GM23248 (cell line): ENCODE results near the gene C12orf54. TPM values are rescaled to one million over a fixed set of nuclear protein-coding genes. Genes with fewer than 3 reads are reported as not detected.
"Not testable (repeated sequence)": the region's sequence is repeated elsewhere in the genome, so short reads cannot be mapped to it uniquely, and the experiment has no call there.

Experiments used
- DNase-seq: peaks from one replicate; pipeline ENCODE4 v3.0.0-alpha.2; 2015
- H2AFZ ChIP-seq: fragments of 200-600 bp; sonication (generic); 2 replicates; pipeline ENCODE4 v1.6.1; 2016; ENCODE audit warnings: antibody characterized with exemption
- H3F3A ChIP-seq: fragments of 200-600 bp; sonication (generic); 2 replicates; pipeline ENCODE4 v1.6.1; 2016; ENCODE audit warnings: mild to moderate bottlenecking, antibody characterized with exemption, mixed run types; ENCODE audit not compliant: insufficient read depth
- H3K27ac ChIP-seq: fragments of 200-600 bp; sonication (generic); 2 replicates; pipeline ENCODE4 v1.5.1; 2016; ENCODE audit warnings: mild to moderate bottlenecking
- H3K27me3 ChIP-seq: fragments of 200-600 bp; sonication (generic); replicated peaks from 2 replicates; pipeline ENCODE4 v1.6.1; 2016; ENCODE audit warnings: mild to moderate bottlenecking; ENCODE audit not compliant: insufficient read depth
- H3K36me3 ChIP-seq: fragments of 200-600 bp; sonication (generic); 2 replicates; pipeline ENCODE4 v1.6.1; 2016; ENCODE audit warnings: low read depth, mild to moderate bottlenecking
- H3K4me1 ChIP-seq: fragments of 200-600 bp; sonication (generic); 2 replicates; pipeline ENCODE4 v1.6.1; 2016; ENCODE audit warnings: mild to moderate bottlenecking; ENCODE audit not compliant: insufficient read depth
- H3K4me2 ChIP-seq: fragments of 200-600 bp; sonication (generic); one replicate; pipeline ENCODE4 v1.6.1; 2016; ENCODE audit warnings: mild to moderate bottlenecking; ENCODE audit not compliant: unreplicated experiment
- H3K4me3 ChIP-seq: fragments of 200-600 bp; sonication (generic); 2 replicates; pipeline ENCODE4 v1.5.1; 2016; ENCODE audit warnings: mild to moderate bottlenecking
- H3K79me2 ChIP-seq: fragments of 200-600 bp; sonication (generic); 2 replicates; pipeline ENCODE4 v1.6.1; 2016; ENCODE audit warnings: mild to moderate bottlenecking; ENCODE audit not compliant: insufficient read depth
- H3K9ac ChIP-seq: fragments of 200-600 bp; sonication (generic); 2 replicates; pipeline ENCODE4 v1.6.1; 2016; ENCODE audit warnings: mild to moderate bottlenecking
- H3K9me2 ChIP-seq: fragments of 200-600 bp; sonication (generic); 2 replicates; pipeline ENCODE4 v1.6.1; 2016; ENCODE audit warnings: mixed run types, mild to moderate bottlenecking, moderate library complexity; ENCODE audit not compliant: insufficient read depth
- H3K9me3 ChIP-seq: fragments of 200-600 bp; sonication (generic); one replicate; pipeline ENCODE4 v1.6.1; 2017; ENCODE audit warnings: low read depth
- H4K20me1 ChIP-seq: fragments of 200-600 bp; sonication (generic); 2 replicates; pipeline ENCODE4 v1.6.0; 2016; ENCODE audit not compliant: insufficient read depth
- EZH2 ChIP-seq: fragments of 200-600 bp; sonication (generic); IDR thresholded peaks from 2 replicates; pipeline ENCODE4 v1.6.1; 2018; ENCODE audit warnings: antibody characterized with exemption, mild to moderate bottlenecking; ENCODE audit not compliant: insufficient read depth, poor library complexity, severe bottlenecking
- EZH2phosphoT487 ChIP-seq: fragments of 200-600 bp; sonication (generic); IDR thresholded peaks from 2 replicates; pipeline ENCODE4 v1.6.1; 2018; ENCODE audit warnings: antibody characterized with exemption, moderate library complexity, mild to moderate bottlenecking, low read depth; ENCODE audit not compliant: insufficient read depth
- WGBS, 2 experiments: methylation state at CpG; one replicate each; pipeline ENCODE4 v1.1.6; 2015 to 2017; ENCODE audit warnings: low lambda C conversion rate in 2 of 2, low coverage in 1 of 2; ENCODE audit errors: missing lambda C conversion rate in 2 of 2; 5-methylcytosine and 5-hydroxymethylcytosine counted together
- in situ Hi-C: fragments of 300-500 bp; cut with MboI; formaldehyde crosslinking; loops from 2 replicates; pipeline ENCODE4 v1.15.0; 2020
- polyA plus RNA-seq: library from polyadenylated mRNA; unstranded; fragments of >200 nt; fragmentation: Nextera tagmentation; extraction: Ambion mirVana; gene quantifications from 2 replicates; pipeline ENCODE4 v1.2.1, GENCODE V29; 2016
- total RNA-seq: library from RNA; depleted of rRNA; stranded (reverse); fragments of >200 nt; shearing (Covaris generic); gene quantifications from 2 replicates; pipeline ENCODE4 v1.2.3, GENCODE V29; 2014

C12orf54 gene
- total and polyA plus RNA-seq, 2 experiments from 2014 or later, result not detected

- Histone ChIP-seq H3K27me3 (no peaks in the 10 kb centered on the region), H4K20me1 (no peaks in the 10 kb centered on the region), H3K9me2 (no peaks in the 10 kb centered on the region), H2AFZ (no peak overlapping the region), H3K36me3 (no peaks in the 10 kb centered on the region), H3K9me3 (no peaks in the 10 kb centered on the region), H3K4me2 (no peak overlapping the region), H3K4me1 (no peaks in the 10 kb centered on the region), H3K9ac (no peak overlapping the region), H3K4me3 (no peak overlapping the region), H3F3A (no peaks in the 10 kb centered on the region), H3K27ac (no peak overlapping the region), H3K79me2 (no peaks in the 10 kb centered on the region)
- no peak for TF ChIP-seq EZH2phosphoT487
- TF ChIP-seq EZH2, result no peak
- 10 to 19% methylated on average over 2 of the region's 2 CpGs for WGBS, 2 experiments
- no peak for DNase-seq
- in situ Hi-C loops, result no loop called here
These were observed 26.7 kb downstream of the C12orf54 start for GRCh38 chr12:48508987-48509386.

DNA sequence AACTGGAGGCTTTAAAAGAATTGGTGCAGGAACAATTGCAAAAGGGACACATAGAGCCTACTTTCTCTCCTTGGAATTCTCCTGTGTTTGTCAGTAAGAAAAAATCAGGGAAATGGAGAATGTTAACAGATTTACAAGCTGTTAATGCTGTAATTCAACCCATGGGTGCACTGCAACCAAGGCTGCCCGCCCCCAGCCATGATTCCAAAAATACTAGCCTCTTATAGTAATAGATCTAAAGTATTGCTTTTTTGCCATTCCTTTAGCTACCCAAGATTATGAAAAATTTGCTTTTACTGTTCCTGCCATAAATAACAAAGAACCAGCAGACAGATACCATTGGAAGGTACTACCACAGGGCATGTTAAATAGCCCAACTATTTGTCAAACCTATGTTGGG, 27.8 kb downstream of the C12orf54 start:
- no peak overlapping the region for H3K9ac ChIP-seq
- no peaks in the 10 kb centered on the region for H4K20me1 ChIP-seq
- H3K79me2 ChIP-seq, result no peaks in the 10 kb centered on the region
- no peaks in the 10 kb centered on the region for H3K27me3 ChIP-seq
- no peaks in the 10 kb centered on the region for H3K9me3 ChIP-seq
- no peak for DNase-seq
- no peaks in the 10 kb centered on the region for H3K9me2 ChIP-seq
- TF ChIP-seq EZH2phosphoT487 (no peak), EZH2 (no peak)
- in situ Hi-C loops, result no loop called here
- H3F3A ChIP-seq, result no peaks in the 10 kb centered on the region
- H3K27ac ChIP-seq, result no peak overlapping the region
- no peak overlapping the region for H3K4me3 ChIP-seq
- 0 to 4% methylated on average over 1 of the region's 1 CpG for WGBS, 2 experiments
- H3K4me2 ChIP-seq, result no peak overlapping the region
- no peaks in the 10 kb centered on the region for H3K36me3 ChIP-seq
- H3K4me1 ChIP-seq, result no peaks in the 10 kb centered on the region
- no peak overlapping the region for H2AFZ ChIP-seq

DNA sequence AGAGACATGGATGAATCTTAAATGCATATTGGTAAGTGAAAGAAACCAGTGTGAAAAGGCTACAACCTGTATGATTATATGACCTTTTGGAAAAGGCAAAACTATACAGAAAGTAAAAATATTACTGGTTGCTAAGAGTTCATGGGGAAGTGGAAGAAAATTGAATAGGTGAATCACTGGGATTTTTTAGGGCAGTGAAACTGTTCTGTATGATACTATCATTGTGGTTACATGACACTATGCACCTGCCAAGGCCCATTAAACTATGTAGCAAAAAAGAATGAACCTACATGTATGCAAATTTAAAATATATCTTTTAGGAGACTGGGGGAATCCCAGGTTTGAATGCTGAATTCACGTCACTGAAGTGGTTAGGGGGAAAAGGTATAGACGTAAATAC, 30.6 kb downstream of the C12orf54 start:
- DNase-seq, result no peak
- in situ Hi-C loops, result no loop called here
- Histone ChIP-seq H3F3A (no peaks in the 10 kb centered on the region), H3K4me2 (no peak overlapping the region), H3K9me2 (no peaks in the 10 kb centered on the region), H3K27ac (no peak overlapping the region), H3K4me1 (no peaks in the 10 kb centered on the region), H3K4me3 (no peak overlapping the region), H3K79me2 (no peaks in the 10 kb centered on the region), H4K20me1 (no peaks in the 10 kb centered on the region), H3K36me3 (no peaks in the 10 kb centered on the region), H2AFZ (no peak overlapping the region), H3K9ac (no peak overlapping the region), H3K27me3 (peaks cover 4% of the 10 kb centered on the region; the same call in 1 of the 2 replicates), H3K9me3 (no peaks in the 10 kb centered on the region)
- TF ChIP-seq EZH2 (no peak), EZH2phosphoT487 (no peak)
- WGBS, 2 experiments, result 31 to 36% methylated on average over 2 of the region's 2 CpGs

GRCh38 chr12:48514728-48515127, 32.4 kb downstream of the C12orf54 start:
- Histone ChIP-seq H3K27me3 (peaks cover 4% of the 10 kb centered on the region; the same call in 1 of the 2 replicates), H2AFZ (no peak overlapping the region), H4K20me1 (no peaks in the 10 kb centered on the region), H3K79me2 (no peaks in the 10 kb centered on the region), H3K9ac (no peak overlapping the region), H3K4me1 (no peaks in the 10 kb centered on the region), H3K9me3 (no peaks in the 10 kb centered on the region), H3K4me2 (no peak overlapping the region), H3K36me3 (no peaks in the 10 kb centered on the region), H3K9me2 (no peaks in the 10 kb centered on the region), H3K27ac (no peak overlapping the region), H3F3A (no peaks in the 10 kb centered on the region), H3K4me3 (no peak overlapping the region)
- no peak for DNase-seq
- 28 to 35% methylated on average over 1 of the region's 1 CpG for WGBS, 2 experiments
- TF ChIP-seq EZH2phosphoT487 (no peak), EZH2 (no peak)
- in situ Hi-C loops, result no loop called here

- not testable (repeated sequence) for H3K9me3 ChIP-seq, H2AFZ ChIP-seq
These were observed 38.1 kb downstream of the C12orf54 start for GRCh38 chr12:48520381-48520780.

More at GRCh38 chr12:48520381-48520780, 38.1 kb downstream of the C12orf54 start:
- in situ Hi-C loops, H3K27ac ChIP-seq, H3F3A ChIP-seq, H3K4me2 ChIP-seq, H3K9ac ChIP-seq, DNase-seq, H3K36me3 ChIP-seq, H3K4me1 ChIP-seq, H3K27me3 ChIP-seq, H3K79me2 ChIP-seq, H4K20me1 ChIP-seq, H3K4me3 ChIP-seq, H3K9me2 ChIP-seq: not testable (repeated sequence)
- WGBS, 2 experiments, result 71 to 100% methylated on average over 1 to 18 of the region's 24 CpGs
